Endothelial cell of umbilical vein (primary cell): ENCODE data around the gene TPRG1L. TPM values are rescaled to one million over a fixed set of nuclear protein-coding genes. Genes with fewer than 3 reads are reported as not detected.

ENCODE experiments used
- BruUV-seq: library from RNA; stranded (reverse); fragments of 400-500 nt; replicated peaks from 2 replicates; lab custom pipeline; 2021; lab: Mats Ljungman, UMichigan
- CTCF ChIA-PET: fragments of 300-600, 350-600 bp; sonication (Branson Sonifier 250); formaldehyde crosslinking; loops from one replicate; lab custom pipeline; 2021; ENCODE audit warnings: antibody characterized with exemption, inconsistent platforms; lab: Charles Lee
- POLR2A ChIA-PET: fragments of 300-600, 350-600 bp; sonication (Branson Sonifier 250); formaldehyde crosslinking; loops from one replicate; lab custom pipeline; 2021; ENCODE audit warnings: antibody characterized with exemption, inconsistent platforms; lab: Charles Lee
- DNase-seq: peaks from one replicate; pipeline ENCODE4 v3.0.0-alpha.2; 2011; ENCODE audit warnings: low read depth, low spot score
- FAIRE-seq: peaks from 2 replicates; lab custom pipeline; 2011; peaks lifted over from hg19 to GRCh38; lab: Jason Lieb, UNC
- H2AFZ ChIP-seq: 2 replicates; pipeline ENCODE4 v1.6.0; 2012; ENCODE audit warnings: low read depth, low read length, control low read depth, inconsistent platforms
- H3K27ac ChIP-seq: 2 replicates; pipeline ENCODE4 v1.5.1; 2011; ENCODE audit warnings: low read depth, mild to moderate bottlenecking, control low read depth, low read length, moderate library complexity; ENCODE audit not compliant: insufficient read depth
- H3K27me3 ChIP-seq, 2 experiments: 2 replicates each; pipeline versions ENCODE4 v1.6.0 to v1.6.1; 2011; ENCODE audit warnings: low read length in 2 of 2, mixed read lengths in 1 of 2; ENCODE audit not compliant: control insufficient read depth in 2 of 2, insufficient read depth in 2 of 2
- H3K36me3 ChIP-seq, 2 experiments: 2 replicates in 1 of 2; 3 replicates in 1 of 2; pipeline ENCODE4 v1.5.1; 2011; ENCODE audit warnings: low read length in 2 of 2, mild to moderate bottlenecking in 1 of 2, moderate library complexity in 1 of 2; ENCODE audit not compliant: control insufficient read depth in 2 of 2, insufficient read depth in 2 of 2; ENCODE audit errors: extremely low read depth in 1 of 2
- H3K4me1 ChIP-seq: 3 replicates; pipeline ENCODE4 v1.5.1; 2011; ENCODE audit warnings: mild to moderate bottlenecking, low read length; ENCODE audit not compliant: control insufficient read depth, insufficient read depth; ENCODE audit errors: extremely low read depth
- H3K4me2 ChIP-seq: 2 replicates; pipeline ENCODE4 v1.6.1; 2011; ENCODE audit warnings: low read length, control low read depth, mixed read lengths; ENCODE audit not compliant: insufficient read depth
- H3K4me3 ChIP-seq, 3 experiments: fragments of 200-600 bp in 1 of 3; sonication (generic), shearing (Covaris generic) in 1 of 3; replicated peaks in 1 of 3; 2 replicates each; pipeline ENCODE4 v1.5.1; 2011 to 2016; ENCODE audit warnings: control low read depth in 3 of 3, low read length in 3 of 3, mild to moderate bottlenecking in 2 of 3, inconsistent platforms in 1 of 3, low read depth in 1 of 3, moderate library complexity in 1 of 3; ENCODE audit not compliant: insufficient read depth in 1 of 3
- H3K79me2 ChIP-seq: 2 replicates; pipeline ENCODE4 v1.6.0; 2012; ENCODE audit warnings: low read length, inconsistent platforms; ENCODE audit not compliant: control insufficient read depth, insufficient read depth
- H3K9ac ChIP-seq: replicated peaks from 2 replicates; pipeline ENCODE3; 2011; ENCODE audit warnings: low read length, control low read depth; ENCODE audit not compliant: insufficient read depth; ENCODE audit errors: extremely low read depth
- H3K9me1 ChIP-seq: replicated peaks from 3 replicates; pipeline ENCODE4 v1.6.0; 2011; ENCODE audit warnings: mild to moderate bottlenecking, low read length; ENCODE audit not compliant: control insufficient read depth, insufficient read depth; ENCODE audit errors: extremely low read depth
- H3K9me3 ChIP-seq: replicated peaks from 2 replicates; pipeline ENCODE4 v1.5.1; 2012; ENCODE audit warnings: low read length, inconsistent platforms; ENCODE audit not compliant: control insufficient read depth, insufficient read depth
- H4K20me1 ChIP-seq: replicated peaks from 2 replicates; pipeline ENCODE3; 2011; ENCODE audit warnings: mild to moderate bottlenecking, low read length; ENCODE audit not compliant: control insufficient read depth, insufficient read depth; ENCODE audit errors: extremely low read depth
- MYC ChIP-seq: IDR thresholded peaks from one replicate; pipeline ENCODE4 v1.6.1; 2011; ENCODE audit warnings: mild to moderate bottlenecking, low read depth, low read length
- dilution Hi-C: fragments of 300-500 bp; cut with MboI; formaldehyde crosslinking; loops from one replicate; pipeline ENCODE4 v1.15.0; 2019; ENCODE audit warnings: low sequenced_read_pairs; ENCODE audit not compliant: extremely low pct_ligation_motif_present
- intact Hi-C: fragments of 100-400 bp; cut with micrococcal nuclease; formaldehyde crosslinking; loops from one replicate; pipeline ENCODE4 v1.10.0; 2022
- polyA plus RNA-seq, 4 experiments: library from polyadenylated mRNA; depleted of rRNA in 3 of 4; stranded (reverse) in 3 of 4; unstranded in 1 of 4; fragments of >200 nt; gene quantifications; 2 replicates each; pipeline versions ENCODE4 v1.2.1 to v1.2.3, GENCODE V29; 2011 to 2012; ENCODE audit warnings: missing spikeins in 1 of 4
- total RNA-seq: library from RNA; stranded (reverse); gene quantifications from 2 replicates; pipeline ENCODE4 v1.2.3, GENCODE V29; 2021
- TF ChIP-seq, protein P1 (sequence below), 2 donors: IDR thresholded peaks; 1 replicate in 1 of 2; 2 replicates in 1 of 2; pipeline ENCODE4 v1.5.1; 2011; ENCODE audit warnings: low read length in 2 of 2, mild to moderate bottlenecking in 2 of 2, moderate library complexity in 2 of 2, control low read depth in 1 of 2, inconsistent platforms in 1 of 2, low read depth in 1 of 2; ENCODE audit not compliant: insufficient read depth in 1 of 2; ENCODE audit errors: extremely low read depth in 1 of 2

The TPRG1L gene
- total and polyA plus RNA-seq, 2 donors (not counting 3 experiments of a cell fraction or from before 2014, with no cell fraction given) = 52.3 to 53.8 TPM

DNA sequence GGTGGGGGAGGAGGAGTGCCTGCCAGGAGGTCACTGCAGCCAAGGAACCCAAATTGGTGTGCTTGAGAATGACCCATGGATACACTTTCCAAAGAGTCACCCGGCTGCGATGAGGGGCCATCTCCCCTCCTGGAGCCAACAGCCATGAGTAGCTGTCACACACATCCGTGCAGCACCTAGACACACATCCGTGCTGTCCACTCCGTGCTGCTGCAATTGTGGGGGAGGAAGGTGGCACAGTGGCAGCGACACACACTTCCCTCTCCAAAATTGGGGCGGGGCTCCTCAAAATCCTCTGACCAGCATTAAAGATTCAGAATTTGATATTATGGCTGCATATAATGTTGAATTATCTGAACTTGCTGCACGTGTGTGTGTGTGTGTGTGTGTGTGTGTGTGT is 43.3 kb downstream of the TPRG1L start:
- Histone ChIP-seq H3K4me2 (no peak overlapping the region), H2AFZ (no peak overlapping the region), H3K4me3 (no peak overlapping the region), H3K4me1 (peaks cover 6% of the 10 kb centered on the region), H3K9me3 (no peaks in the 10 kb centered on the region), H3K9ac (no peak overlapping the region), H3K36me3 (no peaks in the 10 kb centered on the region), H3K27me3 (no peaks in the 10 kb centered on the region), H4K20me1 (no peaks in the 10 kb centered on the region), H3K27ac (no peak overlapping the region), H3K79me2 (no peaks in the 10 kb centered on the region), H3K9me1 (no peaks in the 10 kb centered on the region)
- dilution Hi-C loops (no loop called here), intact Hi-C loops (no loop called here)
- no peak for DNase-seq
- CTCF ChIA-PET = interaction anchor here (0.8 to 1.7 kb wide), 2 partner anchors 13 to 17 kb away, joined by 3 to 5 read pairs; no protein-coding TSS in a partner anchor
- no TSS peak for BruUV-seq
- POLR2A ChIA-PET = no interaction called here
- no peak for FAIRE-seq
- TF ChIP-seq, protein P1, sequence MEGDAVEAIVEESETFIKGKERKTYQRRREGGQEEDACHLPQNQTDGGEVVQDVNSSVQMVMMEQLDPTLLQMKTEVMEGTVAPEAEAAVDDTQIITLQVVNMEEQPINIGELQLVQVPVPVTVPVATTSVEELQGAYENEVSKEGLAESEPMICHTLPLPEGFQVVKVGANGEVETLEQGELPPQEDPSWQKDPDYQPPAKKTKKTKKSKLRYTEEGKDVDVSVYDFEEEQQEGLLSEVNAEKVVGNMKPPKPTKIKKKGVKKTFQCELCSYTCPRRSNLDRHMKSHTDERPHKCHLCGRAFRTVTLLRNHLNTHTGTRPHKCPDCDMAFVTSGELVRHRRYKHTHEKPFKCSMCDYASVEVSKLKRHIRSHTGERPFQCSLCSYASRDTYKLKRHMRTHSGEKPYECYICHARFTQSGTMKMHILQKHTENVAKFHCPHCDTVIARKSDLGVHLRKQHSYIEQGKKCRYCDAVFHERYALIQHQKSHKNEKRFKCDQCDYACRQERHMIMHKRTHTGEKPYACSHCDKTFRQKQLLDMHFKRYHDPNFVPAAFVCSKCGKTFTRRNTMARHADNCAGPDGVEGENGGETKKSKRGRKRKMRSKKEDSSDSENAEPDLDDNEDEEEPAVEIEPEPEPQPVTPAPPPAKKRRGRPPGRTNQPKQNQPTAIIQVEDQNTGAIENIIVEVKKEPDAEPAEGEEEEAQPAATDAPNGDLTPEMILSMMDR (IDR thresholded peaks at IDR 0.05; ENCODE audit: extremely low read depth in 1 of 2, insufficient read depth in 1 of 2, low read depth in 1 of 2, low read length in 2 of 2) = no peak

DNA sequence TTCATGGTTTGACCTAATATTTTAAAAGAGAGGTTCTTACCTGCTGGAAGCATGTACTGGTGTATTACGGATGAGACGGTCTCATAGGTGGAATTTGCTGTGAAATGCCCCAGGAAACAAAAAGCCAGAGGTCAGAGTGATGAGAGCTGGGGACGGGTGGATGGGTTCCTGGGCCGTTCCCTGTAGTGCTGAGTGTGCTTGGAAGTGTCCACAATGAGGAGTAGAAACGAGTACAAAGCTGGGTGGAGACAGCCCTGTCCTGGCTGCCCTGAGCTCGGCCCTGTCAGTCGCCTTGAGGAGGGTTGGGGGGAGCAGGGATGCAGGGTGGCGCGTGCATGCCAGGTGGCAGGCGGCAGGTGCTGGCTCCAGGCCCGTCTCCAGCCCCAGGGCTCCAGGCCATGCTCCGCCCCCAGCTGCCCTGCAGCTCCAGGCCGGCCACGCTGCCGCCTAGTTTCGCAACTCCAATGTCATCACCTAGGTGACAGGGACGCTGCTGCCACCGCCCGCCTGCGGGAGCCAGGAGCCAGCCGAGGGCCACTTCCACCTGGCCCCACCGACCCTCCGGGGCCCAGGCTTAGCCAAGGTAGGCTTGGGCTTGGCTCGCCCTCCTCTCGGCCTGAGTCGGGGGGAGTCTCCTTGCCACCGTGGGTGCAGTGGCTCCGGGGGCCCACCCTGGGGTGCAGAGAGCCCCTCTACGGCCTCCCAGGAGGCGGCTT is 43.9 kb downstream of the TPRG1L start:
- intact Hi-C loops (no loop called here), dilution Hi-C loops (no loop called here)
- FAIRE-seq (no peak), DNase-seq (no peak)
- Histone ChIP-seq H3K9me1 (no peaks in the 10 kb centered on the region), H3K27me3 (no peaks in the 10 kb centered on the region), H3K79me2 (no peaks in the 10 kb centered on the region), H3K4me2 (no peak overlapping the region), H3K4me3 (no peak overlapping the region), H4K20me1 (no peaks in the 10 kb centered on the region), H3K9me3 (no peaks in the 10 kb centered on the region), H3K4me1 (peaks cover 6% of the 10 kb centered on the region), H3K36me3 (no peaks in the 10 kb centered on the region), H3K9ac (no peak overlapping the region), H2AFZ (no peak overlapping the region), H3K27ac (no peak overlapping the region)
- POLR2A ChIA-PET = no interaction called here
- CTCF ChIA-PET = interaction anchor here (0.5 to 2.3 kb wide), 4 partner anchors 13 to 1759 kb away, joined by 3 to 6 read pairs (median 4); no protein-coding TSS in a partner anchor
- TF ChIP-seq MYC = no peak
- BruUV-seq = no TSS peak
